K562 (cell line): ENCODE measurements around the gene SLC39A3. TPM values are rescaled to one million over a fixed set of nuclear protein-coding genes. Genes with fewer than 3 reads are reported as not detected.

Source experiments
- ATAC-seq: fragments of 200-7000 bp; cut with Tn5 transposase; 3 replicates; pipeline ENCODE4 v1.9.1; 2020; ENCODE audit warnings: moderate library complexity
- BruUV-seq: library from RNA; stranded (reverse); fragments of 400-500 nt; replicated peaks from 2 replicates; lab custom pipeline; 2021; lab: Mats Ljungman, UMichigan
- CTCF ChIA-PET: fragments of 300-600 bp; formaldehyde crosslinking; extraction: SDS; loops from one replicate; lab custom pipeline; 2021; ENCODE audit warnings: low intra/inter-chr PET ratio; lab: Yijun Ruan, JAX
- POLR2A ChIA-PET: fragments of 300-600, 350-650 bp; sonication (Branson Sonifier 250); formaldehyde crosslinking; extraction: SDS; loops from one replicate; lab custom pipeline; 2021; ENCODE audit warnings: antibody characterized with exemption, inconsistent platforms; lab: Yijun Ruan, JAX
- DNase-seq, 4 experiments: peaks; one replicate each; pipeline versions ENCODE4 v3.0.0 to v3.0.0-alpha.2; 2011 to 2018; ENCODE audit warnings: low spot score in 3 of 4, mixed read lengths in 3 of 4; ENCODE audit errors: extremely low read depth in 1 of 4
- FAIRE-seq: peaks from 2 replicates; lab custom pipeline; 2011; peaks lifted over from hg19 to GRCh38; lab: Jason Lieb, UNC
- H2AFZ ChIP-seq: 2 replicates; pipeline ENCODE4 v1.6.0; 2011; ENCODE audit warnings: low read depth, low read length, control low read depth, inconsistent platforms
- H3K27ac ChIP-seq: fragments of 200-600 bp; 3 replicates; pipeline ENCODE4 v1.8.0; 2011; ENCODE audit warnings: low read depth, mild to moderate bottlenecking, control low read depth, inconsistent platforms, low read length, moderate library complexity, mixed read lengths; ENCODE audit errors: extremely low read depth
- H3K27me3 ChIP-seq, 2 experiments: fragments of 300-600 bp in 1 of 2; 2 replicates in 1 of 2; 3 replicates in 1 of 2; pipeline versions ENCODE4 v1.6.0 to v1.8.0; 2011; ENCODE audit warnings: inconsistent platforms in 2 of 2, low read length in 2 of 2, mild to moderate bottlenecking in 1 of 2, mixed read lengths in 1 of 2, moderate library complexity in 1 of 2; ENCODE audit not compliant: control insufficient read depth in 2 of 2, insufficient read depth in 2 of 2
- H3K36me3 ChIP-seq: fragments of 300-600 bp; 3 replicates; pipeline ENCODE4 v1.8.0; 2011; ENCODE audit warnings: mild to moderate bottlenecking, low read length, inconsistent platforms; ENCODE audit not compliant: control insufficient read depth, insufficient read depth
- H3K4me1 ChIP-seq, 2 experiments: fragments of 200-600 bp in 1 of 2; replicated peaks in 1 of 2; 2 replicates in 1 of 2; 3 replicates in 1 of 2; pipeline versions ENCODE4 v1.5.1 to v1.8.0; 2011; ENCODE audit warnings: inconsistent platforms in 2 of 2, low read length in 2 of 2, mild to moderate bottlenecking in 1 of 2, mixed read lengths in 1 of 2, moderate library complexity in 1 of 2; ENCODE audit not compliant: control insufficient read depth in 2 of 2, insufficient read depth in 2 of 2
- H3K4me2 ChIP-seq: 2 replicates; pipeline ENCODE4 v1.6.1; 2011; ENCODE audit warnings: low read length, control low read depth, inconsistent platforms, mixed read lengths; ENCODE audit not compliant: insufficient read depth
- H3K4me3 ChIP-seq: fragments of 200-600 bp; sonication (generic), shearing (Covaris generic); 2 replicates; pipeline ENCODE4 v1.5.1; 2016; ENCODE audit warnings: control low read depth, inconsistent platforms
- H3K79me2 ChIP-seq: fragments of 200-600 bp; 3 replicates; pipeline ENCODE4 v1.8.0; 2011; ENCODE audit warnings: low read length, inconsistent platforms; ENCODE audit not compliant: control insufficient read depth, insufficient read depth
- H3K9ac ChIP-seq, 2 experiments: 2 replicates each; pipeline versions ENCODE4 v1.6.0 to v1.6.1; 2011; ENCODE audit warnings: low read depth in 2 of 2, low read length in 2 of 2, control low read depth in 1 of 2, inconsistent platforms in 1 of 2, mild to moderate bottlenecking in 1 of 2, mixed read lengths in 1 of 2; ENCODE audit not compliant: insufficient read depth in 1 of 2
- H3K9me1 ChIP-seq: one replicate; pipeline ENCODE4 v1.6.0; 2011; ENCODE audit warnings: inconsistent platforms, mild to moderate bottlenecking, low read length, moderate library complexity; ENCODE audit not compliant: control insufficient read depth, insufficient read depth
- H3K9me3 ChIP-seq: replicated peaks from 2 replicates; pipeline ENCODE4 v1.5.1; 2011; ENCODE audit warnings: low read depth, low read length, inconsistent platforms; ENCODE audit not compliant: control insufficient read depth, insufficient read depth
- H4K20me1 ChIP-seq: replicated peaks from 2 replicates; pipeline ENCODE4 v1.6.1; 2011; ENCODE audit warnings: low read length, inconsistent platforms, mixed read lengths; ENCODE audit not compliant: control insufficient read depth, insufficient read depth
- BCOR ChIP-seq: fragments of 450-650 bp; IDR thresholded peaks from 2 replicates; pipeline ENCODE4 v1.6.1; 2016
- CAMTA2 ChIP-seq: fragments of 250-450 bp; sonication (Bioruptor Pico); conservative IDR thresholded peaks from 2 replicates; pipeline ENCODE4 v1.5.1; 2022
- CBFA2T3 ChIP-seq: fragments of 450-650 bp; IDR thresholded peaks from 2 replicates; pipeline ENCODE4 v1.6.1; 2017
- ETS2 ChIP-seq: IDR thresholded peaks from 2 replicates; pipeline ENCODE4 v1.6.1; 2016; ENCODE audit warnings: borderline replicate concordance, missing genetic modification characterization, mild to moderate bottlenecking, moderate library complexity, missing compliant biosample characterization; ENCODE audit not compliant: poor library complexity, severe bottlenecking
- NUFIP1 ChIP-seq: fragments of 450-650 bp; IDR thresholded peaks from 2 replicates; pipeline ENCODE4 v1.6.1; 2018; ENCODE audit not compliant: partially characterized antibody
- PHB2 ChIP-seq: fragments of 450-650 bp; IDR thresholded peaks from 2 replicates; pipeline ENCODE4 v1.6.1; 2017; ENCODE audit warnings: low read depth
- SMARCB1 ChIP-seq: IDR thresholded peaks from 2 replicates; pipeline ENCODE4 v1.6.1; 2011; ENCODE audit warnings: improper control_type of control experiment, low read depth; ENCODE audit not compliant: insufficient read length
- TSC22D4 ChIP-seq: fragments of 450-650 bp; IDR thresholded peaks from 2 replicates; pipeline ENCODE4 v1.6.1; 2016; ENCODE audit warnings: missing genetic modification characterization, missing biosample characterization, control low read depth
- ZBTB8A ChIP-seq: fragments of 450-650 bp; IDR thresholded peaks from 2 replicates; pipeline ENCODE4 v1.6.1; 2018; ENCODE audit warnings: mild to moderate bottlenecking, moderate library complexity; ENCODE audit not compliant: partially characterized antibody
- ZNF121 ChIP-seq: sonication (generic); formaldehyde crosslinking; conservative IDR thresholded peaks from 2 replicates; pipeline ENCODE4 v1.8.0; 2022; ENCODE audit warnings: missing genetic modification reagents
- WGBS: fragments of 100-300 bp; shearing (Covaris generic); methylation state at CpG from one replicate; pipeline ENCODE4 v1.1.6; 2016; ENCODE audit warnings: low coverage, mixed read lengths; ENCODE audit not compliant: insufficient coverage; ENCODE audit errors: missing lambda C conversion rate; 5-methylcytosine and 5-hydroxymethylcytosine counted together
- in situ Hi-C: fragments of 300-500 bp; cut with MboI; formaldehyde crosslinking; loops from 4 replicates; pipeline ENCODE4 v1.15.0; 2018; ENCODE audit warnings: inconsistent platforms, mixed read lengths
- intact Hi-C: fragments of 100-400 bp; cut with micrococcal nuclease; formaldehyde crosslinking; loops from 2 replicates; pipeline ENCODE4 v1.14.2; 2022
- polyA plus RNA-seq, 8 experiments: library from polyadenylated mRNA; depleted of rRNA in 4 of 8; stranded (reverse) in 5 of 8; unstranded in 3 of 8; fragments of >200 nt; fragmentation: Nextera tagmentation in 2 of 8; fragmentation: Illumina TruSeq in 1 of 8; extraction: Ambion mirVana in 2 of 8; extraction: Trizol in 1 of 8; gene quantifications; 2 replicates each; pipeline versions ENCODE4 v1.2.1 to v1.2.3, GENCODE V29; 2011 to 2014; ENCODE audit warnings: inconsistent platforms in 1 of 8, missing spikeins in 1 of 8
- total RNA-seq, 7 experiments: library from RNA; depleted of rRNA in 6 of 7; stranded (reverse); fragments of >200 nt in 6 of 7; fragmentation: Illumina TruSeq in 2 of 7; extraction: Trizol in 2 of 7; gene quantifications; 2 replicates each; pipeline versions ENCODE4 v1.2.1 to v1.2.3, GENCODE V29; 2011 to 2021; ENCODE audit warnings: low replicate concordance in 1 of 7

Gene SLC39A3
- total and polyA plus RNA-seq, 9 of the 15 experiments (the other 6 are each of a cell fraction or from before 2014, with no cell fraction given), result 2.3 to 215 (median 127) TPM

GRCh38 chr19:2706251-2706650 is 33.6 kb downstream of the SLC39A3 start:
- H3K27me3 ChIP-seq, result peaks cover 9 to 20% of the 10 kb centered on the region in 2 experiments; a peak in 4 of 5 replicates
- TF ChIP-seq ETS2 (tag), result no peak
- peak; percentile 68 for TF ChIP-seq BCOR
- TF ChIP-seq CAMTA2 (CRISPR knock-in tag), result no peak
- no peak for TF ChIP-seq CBFA2T3
- peak; percentile 92 for TF ChIP-seq ZNF121 (CRISPR knock-in tag)
- TF ChIP-seq TSC22D4 (tag), result no peak
- TF ChIP-seq SMARCB1, result no peak
- TF ChIP-seq PHB2, result no peak
- no peak for TF ChIP-seq ZBTB8A
- no peak for TF ChIP-seq NUFIP1
- no peak overlapping the region for H3K27ac ChIP-seq
- H4K20me1 ChIP-seq, result no peaks in the 10 kb centered on the region
- ATAC-seq (no peak), DNase-seq (no peak), FAIRE-seq (no peak)
- intact Hi-C loops (no loop called here), in situ Hi-C loops (no loop called here)
- H3K9me1 ChIP-seq, result no peaks in the 10 kb centered on the region
- no peak overlapping the region for H3K4me2 ChIP-seq
- H3K79me2 ChIP-seq, result no peaks in the 10 kb centered on the region
- no peaks in the 10 kb centered on the region for H3K9me3 ChIP-seq
- WGBS, result 25% methylated on average over 5 of the region's 5 CpGs
- BruUV-seq, result no TSS peak
- H3K4me1 ChIP-seq, result peaks cover 0 to 8% of the 10 kb centered on the region in 2 experiments; a peak in 3 of 5 replicates
- POLR2A ChIA-PET, result interaction anchor here (1.3 to 1.5 kb wide), 2 partner anchors 11 to 33 kb away, joined by 5 read pairs; no protein-coding TSS in a partner anchor
- H3K4me3 ChIP-seq, result no peak overlapping the region
- no peak overlapping the region for H3K9ac ChIP-seq
- CTCF ChIA-PET, result no interaction called here
- no peak overlapping the region for H2AFZ ChIP-seq
- H3K36me3 ChIP-seq, result no peaks in the 10 kb centered on the region
